ENCODE results near the gene HDAC5.

HDAC5 gene

GRCh38 chr17:44088254-44088653, 35.2 kb downstream of the HDAC5 start:
- Histone ChIP-seq H3K4me1 (ENCODE audit: control insufficient read depth, low read length) (no peaks in the 10 kb centered on the region), H3K9me3 (ENCODE audit: control insufficient read depth, insufficient read depth, low read length) (no peaks in the 10 kb centered on the region), H3K36me3 (ENCODE audit: control insufficient read depth, low read length) (peaks cover 3% of the 10 kb centered on the region; the same call in 1 of the 2 replicates), H3K79me2 (ENCODE audit: control insufficient read depth, low read length) (no peaks in the 10 kb centered on the region), H3K9me2 (replicated peaks; ENCODE audit: control insufficient read depth, low read length) (no peaks in the 10 kb centered on the region), H3K27ac (ENCODE audit: low read depth, low read length) (no peak overlapping the region), H3K4me2 (ENCODE audit: low read length) (no peak overlapping the region), H3F3A (ENCODE audit: control insufficient read depth, insufficient read depth) (no peaks in the 10 kb centered on the region), H3K4me3 (ENCODE audit: low read length) (no peak overlapping the region), H4K20me1 (ENCODE audit: control insufficient read depth, insufficient read depth, low read depth, low read length) (no peaks in the 10 kb centered on the region), H3K27me3 (ENCODE audit: control insufficient read depth, low read length) (no peaks in the 10 kb centered on the region)
- TF ChIP-seq, protein P1, sequence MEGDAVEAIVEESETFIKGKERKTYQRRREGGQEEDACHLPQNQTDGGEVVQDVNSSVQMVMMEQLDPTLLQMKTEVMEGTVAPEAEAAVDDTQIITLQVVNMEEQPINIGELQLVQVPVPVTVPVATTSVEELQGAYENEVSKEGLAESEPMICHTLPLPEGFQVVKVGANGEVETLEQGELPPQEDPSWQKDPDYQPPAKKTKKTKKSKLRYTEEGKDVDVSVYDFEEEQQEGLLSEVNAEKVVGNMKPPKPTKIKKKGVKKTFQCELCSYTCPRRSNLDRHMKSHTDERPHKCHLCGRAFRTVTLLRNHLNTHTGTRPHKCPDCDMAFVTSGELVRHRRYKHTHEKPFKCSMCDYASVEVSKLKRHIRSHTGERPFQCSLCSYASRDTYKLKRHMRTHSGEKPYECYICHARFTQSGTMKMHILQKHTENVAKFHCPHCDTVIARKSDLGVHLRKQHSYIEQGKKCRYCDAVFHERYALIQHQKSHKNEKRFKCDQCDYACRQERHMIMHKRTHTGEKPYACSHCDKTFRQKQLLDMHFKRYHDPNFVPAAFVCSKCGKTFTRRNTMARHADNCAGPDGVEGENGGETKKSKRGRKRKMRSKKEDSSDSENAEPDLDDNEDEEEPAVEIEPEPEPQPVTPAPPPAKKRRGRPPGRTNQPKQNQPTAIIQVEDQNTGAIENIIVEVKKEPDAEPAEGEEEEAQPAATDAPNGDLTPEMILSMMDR (IDR thresholded peaks at IDR 0.05; ENCODE audit: low read depth, low read length, poor library complexity, severe bottlenecking): no peak
- TF ChIP-seq EZH2phosphoT487 (IDR thresholded peaks at IDR 0.05; ENCODE audit: borderline replicate concordance, low read length): no peak

DNA sequence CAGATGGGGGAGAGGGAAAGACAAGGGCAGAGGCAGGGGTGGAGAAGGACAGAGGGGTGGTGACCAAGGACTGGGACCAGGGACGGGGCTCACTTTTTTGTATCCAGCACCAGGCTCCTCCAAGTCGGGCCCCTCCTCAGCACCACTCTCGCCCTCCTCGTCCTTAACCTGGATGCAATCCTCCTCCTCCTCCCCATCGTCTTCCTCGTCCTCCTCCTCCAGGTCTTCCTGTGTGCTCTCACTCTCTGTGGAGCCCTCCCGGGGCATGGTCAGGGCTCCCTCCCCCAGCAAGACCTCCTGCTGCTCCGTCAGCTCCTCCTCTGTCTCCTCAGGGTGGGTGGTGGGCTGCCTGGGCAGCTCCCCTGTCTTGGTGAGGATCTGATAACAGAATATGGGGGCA, 36.1 kb downstream of the HDAC5 start:
- Histone ChIP-seq H3K79me2 (ENCODE audit: control insufficient read depth, low read length) (no peaks in the 10 kb centered on the region), H3K4me2 (ENCODE audit: low read length) (no peak overlapping the region), H4K20me1 (ENCODE audit: control insufficient read depth, insufficient read depth, low read depth, low read length) (no peaks in the 10 kb centered on the region), H3K27ac (ENCODE audit: low read depth, low read length) (no peak overlapping the region), H3K4me1 (ENCODE audit: control insufficient read depth, low read length) (no peaks in the 10 kb centered on the region), H3K27me3 (ENCODE audit: control insufficient read depth, low read length) (no peaks in the 10 kb centered on the region), H3K9me2 (replicated peaks; ENCODE audit: control insufficient read depth, low read length) (no peaks in the 10 kb centered on the region), H3F3A (ENCODE audit: control insufficient read depth, insufficient read depth) (no peaks in the 10 kb centered on the region), H3K4me3 (ENCODE audit: low read length) (no peak overlapping the region), H3K9me3 (ENCODE audit: control insufficient read depth, insufficient read depth, low read length) (no peaks in the 10 kb centered on the region), H3K36me3 (ENCODE audit: control insufficient read depth, low read length) (peaks cover 9% of the 10 kb centered on the region; the same call in 1 of the 2 replicates)
- no peak for TF ChIP-seq EZH2phosphoT487 (IDR thresholded peaks at IDR 0.05; ENCODE audit: borderline replicate concordance, low read length)
- TF ChIP-seq, protein P1 (IDR thresholded peaks at IDR 0.05; ENCODE audit: low read depth, low read length, poor library complexity, severe bottlenecking): no peak

DNA sequence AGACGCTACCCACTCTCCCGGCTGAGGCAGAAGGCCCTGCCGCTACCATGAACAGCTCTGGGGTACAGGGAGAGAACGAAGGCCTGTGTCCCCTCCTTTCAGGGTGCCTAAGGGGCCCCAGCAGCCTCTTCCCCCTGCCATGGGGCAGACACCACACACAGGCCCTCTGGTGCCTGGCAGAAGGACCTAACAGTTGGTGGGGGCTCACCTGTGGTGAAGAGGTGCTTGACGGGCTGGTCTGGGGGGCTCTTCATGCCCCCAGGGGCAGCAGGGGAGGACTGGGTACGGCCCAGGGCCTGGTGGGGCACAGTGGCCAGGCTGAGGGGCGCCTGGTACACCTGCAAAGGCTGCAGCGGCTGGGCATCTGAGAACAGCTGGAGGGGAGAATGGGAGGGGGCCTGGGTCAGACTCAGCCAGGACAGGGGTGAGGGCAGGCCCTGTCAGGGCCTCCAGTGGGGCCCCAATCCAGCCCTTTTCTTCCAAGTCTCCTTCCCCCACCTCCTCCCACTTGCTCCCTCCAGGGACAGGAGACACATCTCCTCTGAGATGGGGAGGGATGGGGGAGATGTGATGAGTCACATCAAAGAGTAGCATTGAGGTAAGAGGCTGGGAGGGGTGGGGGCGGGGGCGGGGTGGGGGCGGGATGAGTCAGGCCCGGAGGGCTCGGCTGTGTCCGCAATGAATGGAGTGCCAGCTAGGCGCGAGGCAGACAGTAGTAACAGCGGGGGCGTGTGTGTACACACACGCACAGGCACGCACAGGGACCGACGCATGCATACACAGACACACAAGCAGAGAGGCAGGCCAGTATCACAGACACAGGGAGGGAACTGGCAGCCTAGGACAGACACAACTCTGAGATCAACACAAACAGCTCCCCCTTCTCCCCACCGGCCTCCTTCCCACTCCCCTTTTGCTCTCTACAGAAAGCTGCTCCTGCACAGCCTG, 36.8 kb downstream of the HDAC5 start:
- peaks cover 13% of the 10 kb centered on the region; the same call in 1 of the 2 replicates for H3K36me3 ChIP-seq (ENCODE audit: control insufficient read depth, low read length)
- no peaks in the 10 kb centered on the region for H3F3A ChIP-seq (ENCODE audit: control insufficient read depth, insufficient read depth)
- no peaks in the 10 kb centered on the region for H3K79me2 ChIP-seq (ENCODE audit: control insufficient read depth, low read length)
- H3K4me3 ChIP-seq (ENCODE audit: low read length): no peak overlapping the region
- no peaks in the 10 kb centered on the region for H3K4me1 ChIP-seq (ENCODE audit: control insufficient read depth, low read length)
- no peak overlapping the region for H3K4me2 ChIP-seq (ENCODE audit: low read length)
- no peaks in the 10 kb centered on the region for H3K9me3 ChIP-seq (ENCODE audit: control insufficient read depth, insufficient read depth, low read length)
- H3K9me2 ChIP-seq (replicated peaks; ENCODE audit: control insufficient read depth, low read length): no peaks in the 10 kb centered on the region
- no peak overlapping the region for H3K27ac ChIP-seq (ENCODE audit: low read depth, low read length)
- TF ChIP-seq EZH2phosphoT487 (IDR thresholded peaks at IDR 0.05; ENCODE audit: borderline replicate concordance, low read length): no peak
- TF ChIP-seq, protein P1 (IDR thresholded peaks at IDR 0.05; ENCODE audit: low read depth, low read length, poor library complexity, severe bottlenecking): no peak
- H3K27me3 ChIP-seq (ENCODE audit: control insufficient read depth, low read length): no peaks in the 10 kb centered on the region
- no peaks in the 10 kb centered on the region for H4K20me1 ChIP-seq (ENCODE audit: control insufficient read depth, insufficient read depth, low read depth, low read length)
